OCI-LY1 (cell line): ENCODE results near the gene TSR3.

ENCODE experiments used
- EZH2 ChIP-seq: fragments of 200-600 bp; sonication (generic), shearing (Covaris generic); IDR thresholded peaks from 2 replicates; pipeline ENCODE4 v1.8.0; 2017; ENCODE audit warnings: borderline replicate concordance, mixed run types, mild to moderate bottlenecking, antibody characterized with exemption, low read length, moderate library complexity, mixed read lengths
- TF ChIP-seq, protein P1 (sequence below): fragments of 200-600 bp; sonication (generic), shearing (Covaris generic); IDR thresholded peaks from 2 replicates; pipeline ENCODE4 v1.5.1; 2017; ENCODE audit warnings: mild to moderate bottlenecking, antibody characterized with exemption, low read length, moderate library complexity, mixed read lengths

DNA sequence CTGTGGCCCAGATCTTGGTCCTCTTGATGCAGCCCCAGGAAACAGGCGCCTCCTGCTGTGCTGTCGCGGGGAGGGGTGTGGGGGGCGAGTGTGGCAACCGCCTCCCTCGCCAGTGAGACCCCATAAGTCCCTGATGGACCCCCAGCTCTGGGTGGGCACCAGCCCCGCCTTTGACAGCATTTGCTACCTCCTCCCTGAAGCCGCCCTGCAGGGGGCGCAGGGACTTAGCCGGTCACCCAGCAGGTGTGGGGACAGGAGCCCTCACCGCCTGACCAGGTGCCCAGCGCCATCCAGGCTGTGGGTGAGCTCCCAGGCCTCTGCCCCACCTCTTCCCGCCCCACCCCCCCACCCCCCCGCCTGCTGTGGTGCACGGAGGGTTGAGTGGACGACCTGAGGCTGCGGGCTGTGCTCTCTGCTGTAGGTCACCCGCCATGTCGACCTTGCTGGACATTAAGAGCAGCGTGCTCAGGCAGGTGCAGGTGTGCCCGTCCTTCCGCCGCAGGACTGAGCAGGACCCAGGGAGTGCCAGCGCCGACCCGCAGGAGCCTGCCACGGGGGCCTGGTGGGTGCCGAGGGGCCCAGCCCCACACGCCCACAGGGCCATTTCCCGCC lies 13.5 kb downstream of the TSR3 start:
- no peak for TF ChIP-seq EZH2
- TF ChIP-seq, protein P1, sequence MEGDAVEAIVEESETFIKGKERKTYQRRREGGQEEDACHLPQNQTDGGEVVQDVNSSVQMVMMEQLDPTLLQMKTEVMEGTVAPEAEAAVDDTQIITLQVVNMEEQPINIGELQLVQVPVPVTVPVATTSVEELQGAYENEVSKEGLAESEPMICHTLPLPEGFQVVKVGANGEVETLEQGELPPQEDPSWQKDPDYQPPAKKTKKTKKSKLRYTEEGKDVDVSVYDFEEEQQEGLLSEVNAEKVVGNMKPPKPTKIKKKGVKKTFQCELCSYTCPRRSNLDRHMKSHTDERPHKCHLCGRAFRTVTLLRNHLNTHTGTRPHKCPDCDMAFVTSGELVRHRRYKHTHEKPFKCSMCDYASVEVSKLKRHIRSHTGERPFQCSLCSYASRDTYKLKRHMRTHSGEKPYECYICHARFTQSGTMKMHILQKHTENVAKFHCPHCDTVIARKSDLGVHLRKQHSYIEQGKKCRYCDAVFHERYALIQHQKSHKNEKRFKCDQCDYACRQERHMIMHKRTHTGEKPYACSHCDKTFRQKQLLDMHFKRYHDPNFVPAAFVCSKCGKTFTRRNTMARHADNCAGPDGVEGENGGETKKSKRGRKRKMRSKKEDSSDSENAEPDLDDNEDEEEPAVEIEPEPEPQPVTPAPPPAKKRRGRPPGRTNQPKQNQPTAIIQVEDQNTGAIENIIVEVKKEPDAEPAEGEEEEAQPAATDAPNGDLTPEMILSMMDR, result peak; percentile 53
